Measurements from ENCODE around the gene HDAC9. TPM values are rescaled to one million over a fixed set of nuclear protein-coding genes. Genes with fewer than 3 reads are reported as not detected.

HDAC9 gene
- total RNA-seq, 4 donors from 2014 or later, result 3.0 to 14.0 (median 5.6) TPM

DNA sequence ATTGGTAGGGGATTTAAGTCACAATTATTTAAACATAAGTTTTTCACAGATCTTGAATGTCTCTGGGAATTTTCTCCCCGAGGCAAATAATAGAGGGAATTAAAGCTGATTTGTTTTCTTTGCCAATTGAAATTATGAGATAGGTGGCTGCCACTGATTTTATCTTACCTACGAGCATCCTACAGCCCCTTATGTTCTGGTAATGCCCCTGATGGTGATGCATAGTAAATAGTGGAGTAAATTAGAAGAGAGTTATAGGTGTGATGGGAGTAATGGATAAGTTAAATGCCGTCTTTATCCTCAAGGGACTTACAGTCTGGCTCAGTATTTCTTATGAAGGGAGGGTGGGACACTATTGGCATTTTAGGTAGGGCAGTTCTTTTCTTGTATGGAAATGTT is 58.1 kb downstream of the HDAC9 start:
- no peak overlapping the region for H3K4me3 ChIP-seq
- in situ Hi-C loops (cut with MboI; ENCODE audit: low sequenced_read_pairs in 4 of 4) (loop anchor here in 2 of 4 donors (25.0 kb wide), 1 partner anchor 191 kb away; no protein-coding TSS in a partner anchor), intact Hi-C loops (cut with DNase I; ENCODE audit: low total_unique reads) (no loop called here)
- peak overlapping the region in 3 of 4 donors; percentile 5 to 31 (median 24) for H3K27ac ChIP-seq
- H3K36me3 ChIP-seq, result no peaks in the 10 kb centered on the region
- TF ChIP-seq, protein P1, sequence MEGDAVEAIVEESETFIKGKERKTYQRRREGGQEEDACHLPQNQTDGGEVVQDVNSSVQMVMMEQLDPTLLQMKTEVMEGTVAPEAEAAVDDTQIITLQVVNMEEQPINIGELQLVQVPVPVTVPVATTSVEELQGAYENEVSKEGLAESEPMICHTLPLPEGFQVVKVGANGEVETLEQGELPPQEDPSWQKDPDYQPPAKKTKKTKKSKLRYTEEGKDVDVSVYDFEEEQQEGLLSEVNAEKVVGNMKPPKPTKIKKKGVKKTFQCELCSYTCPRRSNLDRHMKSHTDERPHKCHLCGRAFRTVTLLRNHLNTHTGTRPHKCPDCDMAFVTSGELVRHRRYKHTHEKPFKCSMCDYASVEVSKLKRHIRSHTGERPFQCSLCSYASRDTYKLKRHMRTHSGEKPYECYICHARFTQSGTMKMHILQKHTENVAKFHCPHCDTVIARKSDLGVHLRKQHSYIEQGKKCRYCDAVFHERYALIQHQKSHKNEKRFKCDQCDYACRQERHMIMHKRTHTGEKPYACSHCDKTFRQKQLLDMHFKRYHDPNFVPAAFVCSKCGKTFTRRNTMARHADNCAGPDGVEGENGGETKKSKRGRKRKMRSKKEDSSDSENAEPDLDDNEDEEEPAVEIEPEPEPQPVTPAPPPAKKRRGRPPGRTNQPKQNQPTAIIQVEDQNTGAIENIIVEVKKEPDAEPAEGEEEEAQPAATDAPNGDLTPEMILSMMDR (IDR thresholded peaks at IDR 0.05 in 4 of 5, conservative IDR thresholded peaks at IDR 0.05 in 1 of 5), result no peak
- TF ChIP-seq POLR2A (IDR thresholded peaks at IDR 0.05), result no peak
- peaks cover 37 to 44% of the 10 kb centered on the region in 2 donors for H3K4me1 ChIP-seq
- ATAC-seq (no peak), DNase-seq (no peak)
- H3K27me3 ChIP-seq, result no peaks in the 10 kb centered on the region
- H3K9me3 ChIP-seq, result no peaks in the 10 kb centered on the region

DNA sequence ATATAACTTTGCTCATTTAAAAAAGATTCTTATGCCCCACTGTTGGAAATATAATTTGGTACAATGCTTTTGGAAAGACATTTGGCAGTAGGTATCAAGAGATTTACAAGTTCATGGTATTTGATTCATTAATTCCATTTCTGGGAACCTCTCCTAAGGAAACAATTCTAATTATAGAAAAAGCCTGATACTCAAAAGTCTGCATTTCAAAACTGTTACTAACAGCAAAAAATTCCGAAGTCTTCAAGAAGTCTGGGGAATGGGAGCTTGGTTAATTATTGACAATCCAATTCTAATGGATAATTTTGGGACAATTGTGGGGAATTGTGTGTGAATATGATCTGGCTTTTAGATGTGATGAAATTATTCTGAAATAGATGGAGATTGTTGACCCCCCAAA is 59.6 kb downstream of the HDAC9 start:
- Histone ChIP-seq H3K27me3 (no peaks in the 10 kb centered on the region), H3K4me3 (no peak overlapping the region), H3K4me1 (peaks cover 35 to 44% of the 10 kb centered on the region in 2 donors), H3K27ac (peak overlapping the region in 1 of 4 donors; percentile 5), H3K36me3 (no peaks in the 10 kb centered on the region), H3K9me3 (no peaks in the 10 kb centered on the region)
- ATAC-seq, result no peak
- in situ Hi-C loops (cut with MboI; ENCODE audit: low sequenced_read_pairs in 4 of 4) (loop anchor here in 2 of 4 donors (25.0 kb wide), 1 partner anchor 193 kb away; no protein-coding TSS in a partner anchor), intact Hi-C loops (cut with DNase I; ENCODE audit: low total_unique reads) (no loop called here)
- no peak for DNase-seq
- no peak for TF ChIP-seq POLR2A (IDR thresholded peaks at IDR 0.05)
- TF ChIP-seq, protein P1 (IDR thresholded peaks at IDR 0.05 in 4 of 5, conservative IDR thresholded peaks at IDR 0.05 in 1 of 5), result no peak

DNA sequence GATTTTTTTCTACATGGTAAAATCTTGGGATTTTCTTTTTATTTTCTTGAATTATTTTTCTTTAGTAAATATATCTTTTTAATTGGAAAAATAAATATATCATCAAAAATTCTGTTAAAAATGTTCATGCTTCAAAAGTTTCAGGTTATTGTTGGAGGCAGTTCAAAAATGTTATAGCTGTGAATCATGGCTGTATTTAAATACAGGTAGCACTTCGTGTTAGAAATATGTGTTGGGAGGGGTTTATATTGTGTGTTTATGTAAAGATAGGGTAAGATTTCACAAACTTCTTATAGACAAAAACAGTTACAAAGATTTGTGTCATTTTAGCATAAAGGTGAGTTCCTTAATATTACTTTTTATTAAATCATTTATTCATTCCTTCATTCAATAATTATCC is 60.4 kb downstream of the HDAC9 start:
- in situ Hi-C loops (cut with MboI; ENCODE audit: low sequenced_read_pairs in 4 of 4), result loop anchor here in 2 of 4 donors (25.0 kb wide), 1 partner anchor 194 kb away; no protein-coding TSS in a partner anchor

DNA sequence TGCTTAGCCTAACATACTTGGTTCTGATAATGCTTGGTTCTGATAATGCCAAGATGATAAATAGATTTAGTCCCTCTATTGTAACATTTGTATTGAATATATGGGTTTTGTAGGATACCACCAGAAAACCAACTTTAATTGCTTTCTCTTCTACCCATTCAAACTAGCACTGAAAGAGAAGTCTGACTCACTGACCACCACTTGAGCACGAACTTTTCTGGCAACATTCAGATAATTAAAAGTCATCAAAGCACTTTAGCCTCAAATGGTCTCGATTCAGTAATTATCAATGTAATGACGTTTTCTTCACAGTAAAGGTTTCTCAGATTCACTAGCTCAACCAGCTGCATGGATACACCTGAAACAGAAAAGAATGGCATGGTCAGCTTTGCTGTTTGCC is 63.0 kb downstream of the HDAC9 start:
- intact Hi-C loops (cut with DNase I; ENCODE audit: low total_unique reads), result no loop called here
- H3K36me3 ChIP-seq, result no peaks in the 10 kb centered on the region
- no peaks in the 10 kb centered on the region for H3K27me3 ChIP-seq
- no peaks in the 10 kb centered on the region for H3K9me3 ChIP-seq
- DNase-seq (no peak), ATAC-seq (no peak)
- in situ Hi-C loops (cut with MboI; ENCODE audit: low sequenced_read_pairs in 4 of 4), result loop anchor here in 2 of 4 donors (25.0 kb wide), 1 partner anchor 196 kb away; no protein-coding TSS in a partner anchor
- TF ChIP-seq, protein P1 (IDR thresholded peaks at IDR 0.05 in 4 of 5, conservative IDR thresholded peaks at IDR 0.05 in 1 of 5), result no peak
- TF ChIP-seq POLR2A (IDR thresholded peaks at IDR 0.05), result no peak
- no peak overlapping the region for H3K4me3 ChIP-seq
- peaks cover 23% of the 10 kb centered on the region in 2 donors for H3K4me1 ChIP-seq
- no peak overlapping the region for H3K27ac ChIP-seq

More for the DNA sequence above, 60.4 kb downstream of the HDAC9 start:
- H3K4me1 ChIP-seq, result peaks cover 29 to 40% of the 10 kb centered on the region in 2 donors
- intact Hi-C loops (cut with DNase I; ENCODE audit: low total_unique reads), result no loop called here
- no peak for ATAC-seq
- no peak for DNase-seq
- H3K9me3 ChIP-seq, result no peaks in the 10 kb centered on the region
- no peaks in the 10 kb centered on the region for H3K27me3 ChIP-seq
- no peak overlapping the region for H3K27ac ChIP-seq
- no peak overlapping the region for H3K4me3 ChIP-seq
- no peaks in the 10 kb centered on the region for H3K36me3 ChIP-seq
- TF ChIP-seq, protein P1 (IDR thresholded peaks at IDR 0.05 in 4 of 5, conservative IDR thresholded peaks at IDR 0.05 in 1 of 5), result no peak
- TF ChIP-seq POLR2A (IDR thresholded peaks at IDR 0.05), result no peak

DNA sequence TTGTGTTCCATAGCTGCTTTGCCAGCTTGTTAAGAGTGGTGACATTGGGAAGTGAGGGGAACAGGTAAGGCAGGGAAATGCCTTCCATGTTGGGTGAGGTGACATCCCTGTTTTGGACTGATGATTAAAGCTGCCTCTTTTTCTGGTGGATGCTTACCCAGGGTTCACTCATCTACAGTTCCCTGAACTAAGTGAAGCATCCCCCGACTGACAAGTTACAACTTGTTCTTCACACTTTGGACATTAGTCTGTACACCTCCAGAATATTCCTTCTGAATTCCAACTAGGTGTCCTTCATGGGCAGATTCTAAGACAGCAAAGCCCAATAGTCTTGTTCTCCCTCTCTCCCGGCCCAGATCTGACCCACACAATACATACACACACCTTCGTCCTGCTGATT is 63.4 kb downstream of the HDAC9 start:
- in situ Hi-C loops (cut with MboI; ENCODE audit: low sequenced_read_pairs in 4 of 4), result loop anchor here in 2 of 4 donors (25.0 kb wide), 1 partner anchor 197 kb away; no protein-coding TSS in a partner anchor
- intact Hi-C loops (cut with DNase I; ENCODE audit: low total_unique reads), result no loop called here
- H3K4me3 ChIP-seq, result no peak overlapping the region
- DNase-seq (no peak), ATAC-seq (no peak)
- H3K27ac ChIP-seq, result no peak overlapping the region
- H3K27me3 ChIP-seq, result no peaks in the 10 kb centered on the region
- peaks cover 23% of the 10 kb centered on the region in 2 donors for H3K4me1 ChIP-seq
- no peaks in the 10 kb centered on the region for H3K36me3 ChIP-seq
- TF ChIP-seq POLR2A (IDR thresholded peaks at IDR 0.05), result no peak
- TF ChIP-seq, protein P1 (IDR thresholded peaks at IDR 0.05 in 4 of 5, conservative IDR thresholded peaks at IDR 0.05 in 1 of 5), result no peak
- H3K9me3 ChIP-seq, result no peaks in the 10 kb centered on the region
